HG03103 (cell line): Measurements from ENCODE around the gene PRSS2.
A peak's percentile ranks its signal among the peaks of the same experiment; 100 is the strongest.

Experiments used
- ATAC-seq: cut with Tn5 transposase; IDR thresholded peaks from one replicate; pipeline ENCODE4 v1.9.1; 2021; ENCODE audit warnings: low read depth; ENCODE audit not compliant: unreplicated experiment

Gene PRSS2

GRCh38 chr7:142800088-142800487, 29.3 kb downstream of the PRSS2 start:
- no peak for ATAC-seq

GRCh38 chr7:142800699-142801260, 30.0 kb downstream of the PRSS2 start:
- ATAC-seq: no peak

GRCh38 chr7:142801601-142802295, 31.0 kb downstream of the PRSS2 start:
- ATAC-seq: no peak

- no peak for ATAC-seq
Measured at GRCh38 chr7:142802301-142802700, 31.5 kb downstream of the PRSS2 start.

- ATAC-seq: no peak
Measured at GRCh38 chr7:142803901-142804300, 33.1 kb downstream of the PRSS2 start.

GRCh38 chr7:142804728-142805207, 34.0 kb downstream of the PRSS2 start:
- no peak for ATAC-seq

GRCh38 chr7:142805350-142806021, 34.7 kb downstream of the PRSS2 start:
- ATAC-seq: no peak

GRCh38 chr7:142806022-142806356, 35.2 kb downstream of the PRSS2 start:
- ATAC-seq: no peak

GRCh38 chr7:142806957-142807356, 36.2 kb downstream of the PRSS2 start:
- ATAC-seq: no peak

- ATAC-seq: no peak
Measured at GRCh38 chr7:142807855-142808460, 37.2 kb downstream of the PRSS2 start.

- peak; percentile 19 for ATAC-seq
Measured at GRCh38 chr7:142808461-142808801, 37.7 kb downstream of the PRSS2 start.

GRCh38 chr7:142808802-142809583, 38.2 kb downstream of the PRSS2 start:
- peak; percentile 84 for ATAC-seq

- ATAC-seq: no peak
Measured at GRCh38 chr7:142809671-142810070, 38.9 kb downstream of the PRSS2 start.

- no peak for ATAC-seq
Measured at GRCh38 chr7:142811154-142811737, 40.5 kb downstream of the PRSS2 start.

GRCh38 chr7:142812437-142813215, 41.9 kb downstream of the PRSS2 start:
- ATAC-seq: no peak

- no peak for ATAC-seq
Measured at GRCh38 chr7:142813226-142813625, 42.5 kb downstream of the PRSS2 start.

GRCh38 chr7:142813699-142814098, 42.9 kb downstream of the PRSS2 start:
- no peak for ATAC-seq

- ATAC-seq: no peak
Measured at GRCh38 chr7:142814451-142814850, 43.7 kb downstream of the PRSS2 start.

- no peak for ATAC-seq
Measured at GRCh38 chr7:142815134-142815533, 44.4 kb downstream of the PRSS2 start.

- ATAC-seq: no peak
Measured at GRCh38 chr7:142817506-142817905, 46.7 kb downstream of the PRSS2 start.
